ENCODE measurements around the gene LRRC15.

DNA sequence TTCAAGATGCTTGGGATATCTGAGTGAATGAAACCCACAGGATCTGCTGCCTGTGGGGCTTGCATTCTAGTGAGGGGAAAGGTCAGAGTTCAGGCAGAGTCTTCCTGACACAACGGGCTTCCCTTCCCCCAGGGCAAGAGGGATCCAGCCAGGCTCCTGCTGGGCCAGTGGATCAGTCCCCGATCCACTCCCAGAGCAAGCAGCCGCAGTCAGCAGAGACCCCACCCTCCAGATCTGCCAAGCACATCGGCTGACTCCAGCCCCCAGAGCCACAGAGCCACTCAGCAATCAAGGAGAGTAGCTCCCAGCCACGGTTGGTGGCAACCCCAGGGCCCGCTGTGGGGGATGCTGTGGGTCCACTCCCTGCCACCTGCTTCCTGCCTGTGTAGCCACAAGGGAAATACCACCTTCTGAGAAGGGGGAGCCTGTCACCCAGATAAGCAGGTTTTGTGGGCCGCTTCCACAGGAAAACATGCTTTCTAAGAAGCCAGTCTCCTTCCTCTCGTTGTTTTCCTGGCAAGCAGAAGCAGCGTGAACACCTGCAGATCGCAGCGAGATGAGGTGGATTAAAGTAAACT, 63.3 kb downstream of the LRRC15 start:
- TF ChIP-seq, protein P1, sequence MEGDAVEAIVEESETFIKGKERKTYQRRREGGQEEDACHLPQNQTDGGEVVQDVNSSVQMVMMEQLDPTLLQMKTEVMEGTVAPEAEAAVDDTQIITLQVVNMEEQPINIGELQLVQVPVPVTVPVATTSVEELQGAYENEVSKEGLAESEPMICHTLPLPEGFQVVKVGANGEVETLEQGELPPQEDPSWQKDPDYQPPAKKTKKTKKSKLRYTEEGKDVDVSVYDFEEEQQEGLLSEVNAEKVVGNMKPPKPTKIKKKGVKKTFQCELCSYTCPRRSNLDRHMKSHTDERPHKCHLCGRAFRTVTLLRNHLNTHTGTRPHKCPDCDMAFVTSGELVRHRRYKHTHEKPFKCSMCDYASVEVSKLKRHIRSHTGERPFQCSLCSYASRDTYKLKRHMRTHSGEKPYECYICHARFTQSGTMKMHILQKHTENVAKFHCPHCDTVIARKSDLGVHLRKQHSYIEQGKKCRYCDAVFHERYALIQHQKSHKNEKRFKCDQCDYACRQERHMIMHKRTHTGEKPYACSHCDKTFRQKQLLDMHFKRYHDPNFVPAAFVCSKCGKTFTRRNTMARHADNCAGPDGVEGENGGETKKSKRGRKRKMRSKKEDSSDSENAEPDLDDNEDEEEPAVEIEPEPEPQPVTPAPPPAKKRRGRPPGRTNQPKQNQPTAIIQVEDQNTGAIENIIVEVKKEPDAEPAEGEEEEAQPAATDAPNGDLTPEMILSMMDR (conservative IDR thresholded peaks at IDR 0.05), result no peak
- TF ChIP-seq EZH2 (IDR thresholded peaks at IDR 0.05; ENCODE audit: low read depth), result no peak

Measured in PC-9 (cell line).